ENCODE results near the gene THBS2. TPM values are rescaled to one million over a fixed set of nuclear protein-coding genes. Genes with fewer than 3 reads are reported as not detected.

THBS2 gene
- total RNA-seq, 1 donor from 2014 or later, result 2.7 TPM

DNA sequence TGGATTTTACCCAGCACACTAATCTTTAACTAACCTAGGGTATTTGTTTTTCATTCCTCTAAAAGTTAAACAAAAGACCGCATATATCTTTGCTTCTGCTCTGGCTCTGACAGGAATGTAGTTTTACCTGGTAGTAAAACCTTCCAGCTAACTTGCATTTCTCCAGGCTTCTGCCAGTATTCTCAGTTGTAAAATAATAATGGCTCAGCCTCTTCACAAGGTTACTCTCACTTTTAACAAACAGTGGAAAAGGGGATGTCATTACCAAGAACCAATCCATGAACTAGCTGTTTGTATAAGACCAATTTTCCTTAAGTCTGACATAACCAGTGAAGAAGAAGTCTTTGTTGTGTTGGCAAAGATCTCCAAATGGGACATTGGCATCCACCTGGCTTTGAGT is 10.0 kb downstream of the THBS2 start:
- no peak for DNase-seq (ENCODE audit: low read depth)

DNA sequence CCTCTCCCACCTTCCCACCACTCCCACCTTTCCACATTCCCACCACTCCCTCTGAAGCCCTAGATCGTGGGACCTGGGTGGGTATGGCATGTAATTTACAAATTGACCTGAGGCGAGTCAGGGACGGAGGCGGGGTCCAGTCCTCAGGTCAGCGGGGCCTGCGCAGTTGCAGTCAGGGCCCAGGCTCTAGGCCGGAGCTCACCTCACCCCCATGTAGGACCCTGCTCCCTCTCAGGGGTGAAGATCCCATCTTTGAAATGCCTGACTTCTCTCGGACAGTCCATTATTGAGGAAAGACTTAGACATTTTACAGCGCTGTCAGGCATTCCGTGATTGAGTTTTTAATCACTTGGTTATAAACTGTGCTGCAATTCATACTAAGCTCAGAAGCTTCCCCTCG is 10.5 kb downstream of the THBS2 start:
- no peak overlapping the region for H3K4me3 ChIP-seq (ENCODE audit: low read depth, low read length)
- TF ChIP-seq, protein P1, sequence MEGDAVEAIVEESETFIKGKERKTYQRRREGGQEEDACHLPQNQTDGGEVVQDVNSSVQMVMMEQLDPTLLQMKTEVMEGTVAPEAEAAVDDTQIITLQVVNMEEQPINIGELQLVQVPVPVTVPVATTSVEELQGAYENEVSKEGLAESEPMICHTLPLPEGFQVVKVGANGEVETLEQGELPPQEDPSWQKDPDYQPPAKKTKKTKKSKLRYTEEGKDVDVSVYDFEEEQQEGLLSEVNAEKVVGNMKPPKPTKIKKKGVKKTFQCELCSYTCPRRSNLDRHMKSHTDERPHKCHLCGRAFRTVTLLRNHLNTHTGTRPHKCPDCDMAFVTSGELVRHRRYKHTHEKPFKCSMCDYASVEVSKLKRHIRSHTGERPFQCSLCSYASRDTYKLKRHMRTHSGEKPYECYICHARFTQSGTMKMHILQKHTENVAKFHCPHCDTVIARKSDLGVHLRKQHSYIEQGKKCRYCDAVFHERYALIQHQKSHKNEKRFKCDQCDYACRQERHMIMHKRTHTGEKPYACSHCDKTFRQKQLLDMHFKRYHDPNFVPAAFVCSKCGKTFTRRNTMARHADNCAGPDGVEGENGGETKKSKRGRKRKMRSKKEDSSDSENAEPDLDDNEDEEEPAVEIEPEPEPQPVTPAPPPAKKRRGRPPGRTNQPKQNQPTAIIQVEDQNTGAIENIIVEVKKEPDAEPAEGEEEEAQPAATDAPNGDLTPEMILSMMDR (conservative IDR thresholded peaks at IDR 0.05; ENCODE audit: low read depth, low read length), result no peak
- no peak for DNase-seq (ENCODE audit: low read depth)

More for the DNA sequence above, 10.0 kb downstream of the THBS2 start:
- no peak overlapping the region for H3K4me3 ChIP-seq (ENCODE audit: low read depth, low read length)
- TF ChIP-seq, protein P1 (conservative IDR thresholded peaks at IDR 0.05; ENCODE audit: low read depth, low read length), result no peak

DNA sequence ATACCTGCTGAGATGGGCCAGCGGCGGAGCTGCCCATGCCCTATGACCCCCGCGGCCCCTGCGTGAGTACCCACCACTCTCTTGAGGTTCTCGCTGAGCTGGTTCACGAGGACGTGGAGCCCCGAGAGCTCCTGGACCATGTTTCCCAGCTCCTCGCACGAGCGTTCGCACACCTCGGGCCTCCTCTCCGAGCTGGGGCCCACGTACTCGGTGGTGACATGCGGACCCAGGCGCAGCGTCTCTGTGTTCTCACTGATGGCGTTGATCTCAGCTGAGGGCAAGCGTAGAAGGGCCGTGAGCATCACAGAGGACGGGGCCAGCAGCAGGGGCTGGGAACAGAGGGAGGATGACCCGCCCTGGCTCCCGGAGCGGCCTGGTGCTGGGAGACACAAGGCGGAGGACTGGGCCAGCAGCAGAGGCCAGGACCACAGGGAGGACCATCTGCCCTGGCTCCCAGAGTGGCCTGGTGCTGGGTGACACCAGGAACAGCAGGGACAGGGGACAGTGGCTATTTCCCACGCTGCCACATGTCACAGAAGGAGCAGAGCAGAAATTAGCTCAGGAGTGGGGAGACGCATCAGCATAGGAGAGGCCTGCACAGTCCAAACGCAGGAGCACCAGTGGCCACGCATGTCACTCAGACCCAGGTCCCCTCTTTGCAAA is 11.8 kb downstream of the THBS2 start:
- TF ChIP-seq, protein P1 (conservative IDR thresholded peaks at IDR 0.05; ENCODE audit: low read depth, low read length), result no peak
- no peak overlapping the region for H3K4me3 ChIP-seq (ENCODE audit: low read depth, low read length)
- no peak for DNase-seq (ENCODE audit: low read depth)

DNA sequence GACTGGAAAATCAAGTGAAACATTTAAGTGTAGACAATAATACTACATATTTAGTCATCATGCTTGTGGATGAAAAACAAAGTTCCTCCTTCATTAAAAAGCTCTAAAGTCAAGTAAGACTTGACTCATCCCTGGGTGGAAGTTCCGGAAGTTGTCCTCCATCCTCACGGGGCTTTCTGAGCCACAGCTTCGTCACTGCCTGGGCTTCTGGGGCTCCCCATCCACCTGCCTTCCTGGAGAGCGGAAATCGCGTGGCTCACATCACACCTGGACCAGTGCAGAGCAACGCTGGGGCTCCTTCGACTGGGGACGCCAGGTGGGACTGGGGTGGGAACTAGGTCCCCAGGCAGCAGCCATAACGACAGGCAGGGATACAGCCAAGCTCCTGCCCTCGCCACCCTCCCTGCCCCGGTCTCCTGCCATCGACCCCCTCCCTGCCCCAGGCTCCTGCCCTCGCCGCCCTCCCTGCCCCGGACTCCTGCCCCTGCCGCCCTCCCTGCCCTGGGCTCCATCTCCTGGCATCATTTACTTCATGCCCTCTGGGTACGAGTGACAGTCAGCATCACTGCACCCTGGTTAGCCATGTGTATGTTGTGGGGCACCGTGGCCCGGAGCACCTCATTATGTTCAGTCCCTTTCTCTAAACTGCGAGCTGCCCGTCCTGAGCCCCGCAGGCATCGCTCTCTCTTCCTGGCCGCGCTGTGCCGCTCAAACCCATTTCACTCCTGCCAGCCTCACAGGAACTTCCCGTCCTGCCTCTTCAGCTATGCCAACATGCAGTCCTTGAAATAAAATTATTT is 12.9 kb downstream of the THBS2 start:
- TF ChIP-seq, protein P1 (conservative IDR thresholded peaks at IDR 0.05; ENCODE audit: low read depth, low read length), result no peak
- no peak for DNase-seq (ENCODE audit: low read depth)
- H3K4me3 ChIP-seq (ENCODE audit: low read depth, low read length), result no peak overlapping the region

DNA sequence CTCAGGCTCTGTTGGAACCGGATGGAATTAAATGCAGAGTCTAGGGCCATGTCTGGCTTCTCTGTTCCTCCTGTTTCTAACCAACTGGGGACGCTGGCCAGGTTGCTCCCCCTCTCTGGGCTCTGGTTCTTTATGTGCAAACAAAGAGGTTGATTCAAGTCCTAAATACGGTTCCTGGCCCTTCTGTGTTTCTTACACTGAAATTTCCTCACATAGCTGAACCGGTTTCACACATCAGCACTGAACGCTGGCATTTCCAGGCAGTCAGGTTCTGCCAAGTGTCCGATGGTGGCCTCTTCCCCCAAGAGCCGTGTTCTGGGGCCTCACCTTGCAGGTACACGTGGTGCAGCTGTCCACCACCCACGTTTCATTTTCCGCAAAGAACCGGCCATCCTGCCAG is 13.5 kb downstream of the THBS2 start:
- no peak for DNase-seq (ENCODE audit: low read depth)
- TF ChIP-seq, protein P1 (conservative IDR thresholded peaks at IDR 0.05; ENCODE audit: low read depth, low read length), result no peak

DNA sequence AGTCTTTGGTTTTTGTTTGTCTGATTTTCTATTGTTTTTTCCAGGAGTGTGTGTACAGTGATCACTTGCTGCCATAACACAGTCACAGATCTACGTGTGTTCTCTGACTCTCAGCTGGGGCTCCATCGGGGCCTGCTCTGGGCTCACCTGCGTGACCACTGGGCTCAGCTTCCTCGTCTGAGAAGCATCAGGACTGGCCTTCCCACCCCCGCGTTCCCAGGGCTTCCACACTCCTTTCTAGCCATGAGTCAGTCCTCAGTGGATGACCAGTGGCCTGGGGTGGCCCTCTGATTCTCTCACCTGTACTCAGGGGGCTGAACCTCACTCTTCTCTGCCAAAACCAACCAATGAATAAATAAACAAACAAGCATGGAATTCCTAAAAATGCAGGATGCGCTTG is 14.5 kb downstream of the THBS2 start:
- H3K4me3 ChIP-seq (ENCODE audit: low read depth, low read length), result no peak overlapping the region
- TF ChIP-seq, protein P1 (conservative IDR thresholded peaks at IDR 0.05; ENCODE audit: low read depth, low read length), result no peak
- no peak for DNase-seq (ENCODE audit: low read depth)

More for the DNA sequence above, 13.5 kb downstream of the THBS2 start:
- H3K4me3 ChIP-seq (ENCODE audit: low read depth, low read length), result no peak overlapping the region

Measured in epithelial cell of proximal tubule (primary cell).